Measurements from ENCODE around the gene ADAT1. TPM values are rescaled to one million over a fixed set of nuclear protein-coding genes. Genes with fewer than 3 reads are reported as not detected.

Gene ADAT1
- total and polyA plus RNA-seq, 2 of the 13 experiments (the other 11 are each of a cell fraction or from before 2014, with no cell fraction given): 18.4 to 40.8 TPM

DNA sequence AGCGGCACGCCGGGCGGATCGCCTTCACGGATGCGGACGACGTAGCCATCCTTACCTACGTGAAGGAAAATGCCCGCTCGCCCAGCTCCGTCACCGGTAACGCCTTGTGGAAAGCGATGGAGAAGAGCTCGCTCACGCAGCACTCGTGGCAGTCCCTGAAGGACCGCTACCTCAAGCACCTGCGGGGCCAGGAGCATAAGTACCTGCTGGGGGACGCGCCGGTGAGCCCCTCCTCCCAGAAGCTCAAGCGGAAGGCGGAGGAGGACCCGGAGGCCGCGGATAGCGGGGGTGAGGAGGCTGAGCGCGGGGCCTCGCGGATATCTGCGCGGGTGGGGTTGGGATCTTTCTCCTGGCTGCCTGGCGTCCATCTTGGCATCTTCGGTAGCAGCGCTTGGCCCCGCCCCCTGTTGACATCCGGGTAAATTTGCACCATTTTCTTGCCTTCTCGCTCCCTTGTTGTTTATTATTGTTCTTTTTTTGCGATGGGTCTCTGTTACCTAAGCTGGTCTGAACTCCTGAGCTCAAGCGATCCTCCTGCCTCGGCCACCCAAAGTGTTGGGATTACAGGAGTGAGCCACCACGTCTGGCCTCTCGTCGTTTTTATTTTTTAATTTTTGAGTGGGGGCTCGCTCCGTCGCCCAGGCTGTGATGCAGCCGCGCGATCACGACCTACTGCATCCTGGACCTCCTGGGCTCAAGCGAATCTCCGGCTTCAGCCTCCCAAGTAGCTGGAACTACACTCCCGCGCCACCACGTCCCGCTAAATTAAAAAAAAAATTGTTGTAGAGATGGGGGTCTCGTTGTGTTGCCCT, 25.4 kb upstream of the ADAT1 start (continued):
- TF ChIP-seq SRSF4 (IDR thresholded peaks at IDR 0.05; ENCODE audit: low read depth, low read length, poor library complexity, severe bottlenecking) (no peak), ZBTB20 (CRISPR knock-in tag; IDR thresholded peaks at IDR 0.05; ENCODE audit: borderline replicate concordance, low read depth) (no peak), CC2D1A (CRISPR knock-in tag; IDR thresholded peaks at IDR 0.05) (0 out of 2 replicates have a peak, but pooled peaks have one; percentile 30), PHF5A (CRISPR knock-in tag; IDR thresholded peaks at IDR 0.05; ENCODE audit: low read depth, unreplicated experiment) (no peak), HOXA3 (CRISPR knock-in tag; IDR thresholded peaks at IDR 0.05) (peak; percentile 57; the same call in 1 of the 2 replicates), POLR2AphosphoS5 (IDR thresholded peaks at IDR 0.05; ENCODE audit: low read depth, low read length) (peak; percentile 52), ZNF207 (IDR thresholded peaks at IDR 0.05; ENCODE audit: borderline replicate concordance) (no peak)
- TF ChIP-seq, protein P1, sequence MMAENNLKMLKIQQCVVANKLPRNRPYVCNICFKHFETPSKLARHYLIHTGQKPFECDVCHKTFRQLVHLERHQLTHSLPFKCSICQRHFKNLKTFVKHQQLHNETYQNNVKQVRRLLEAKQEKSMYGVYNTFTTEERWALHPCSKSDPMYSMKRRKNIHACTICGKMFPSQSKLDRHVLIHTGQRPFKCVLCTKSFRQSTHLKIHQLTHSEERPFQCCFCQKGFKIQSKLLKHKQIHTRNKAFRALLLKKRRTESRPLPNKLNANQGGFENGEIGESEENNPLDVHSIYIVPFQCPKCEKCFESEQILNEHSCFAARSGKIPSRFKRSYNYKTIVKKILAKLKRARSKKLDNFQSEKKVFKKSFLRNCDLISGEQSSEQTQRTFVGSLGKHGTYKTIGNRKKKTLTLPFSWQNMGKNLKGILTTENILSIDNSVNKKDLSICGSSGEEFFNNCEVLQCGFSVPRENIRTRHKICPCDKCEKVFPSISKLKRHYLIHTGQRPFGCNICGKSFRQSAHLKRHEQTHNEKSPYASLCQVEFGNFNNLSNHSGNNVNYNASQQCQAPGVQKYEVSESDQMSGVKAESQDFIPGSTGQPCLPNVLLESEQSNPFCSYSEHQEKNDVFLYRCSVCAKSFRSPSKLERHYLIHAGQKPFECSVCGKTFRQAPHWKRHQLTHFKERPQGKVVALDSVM (CRISPR knock-in tag; IDR thresholded peaks at IDR 0.05): peak; percentile 35
- TF ChIP-seq, protein P2, sequence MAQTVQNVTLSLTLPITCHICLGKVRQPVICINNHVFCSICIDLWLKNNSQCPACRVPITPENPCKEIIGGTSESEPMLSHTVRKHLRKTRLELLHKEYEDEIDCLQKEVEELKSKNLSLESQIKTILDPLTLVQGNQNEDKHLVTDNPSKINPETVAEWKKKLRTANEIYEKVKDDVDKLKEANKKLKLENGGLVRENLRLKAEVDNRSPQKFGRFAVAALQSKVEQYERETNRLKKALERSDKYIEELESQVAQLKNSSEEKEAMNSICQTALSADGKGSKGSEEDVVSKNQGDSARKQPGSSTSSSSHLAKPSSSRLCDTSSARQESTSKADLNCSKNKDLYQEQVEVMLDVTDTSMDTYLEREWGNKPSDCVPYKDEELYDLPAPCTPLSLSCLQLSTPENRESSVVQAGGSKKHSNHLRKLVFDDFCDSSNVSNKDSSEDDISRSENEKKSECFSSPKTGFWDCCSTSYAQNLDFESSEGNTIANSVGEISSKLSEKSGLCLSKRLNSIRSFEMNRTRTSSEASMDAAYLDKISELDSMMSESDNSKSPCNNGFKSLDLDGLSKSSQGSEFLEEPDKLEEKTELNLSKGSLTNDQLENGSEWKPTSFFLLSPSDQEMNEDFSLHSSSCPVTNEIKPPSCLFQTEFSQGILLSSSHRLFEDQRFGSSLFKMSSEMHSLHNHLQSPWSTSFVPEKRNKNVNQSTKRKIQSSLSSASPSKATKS (CRISPR knock-in tag; IDR thresholded peaks at IDR 0.05): no peak
- TF ChIP-seq, protein P3, sequence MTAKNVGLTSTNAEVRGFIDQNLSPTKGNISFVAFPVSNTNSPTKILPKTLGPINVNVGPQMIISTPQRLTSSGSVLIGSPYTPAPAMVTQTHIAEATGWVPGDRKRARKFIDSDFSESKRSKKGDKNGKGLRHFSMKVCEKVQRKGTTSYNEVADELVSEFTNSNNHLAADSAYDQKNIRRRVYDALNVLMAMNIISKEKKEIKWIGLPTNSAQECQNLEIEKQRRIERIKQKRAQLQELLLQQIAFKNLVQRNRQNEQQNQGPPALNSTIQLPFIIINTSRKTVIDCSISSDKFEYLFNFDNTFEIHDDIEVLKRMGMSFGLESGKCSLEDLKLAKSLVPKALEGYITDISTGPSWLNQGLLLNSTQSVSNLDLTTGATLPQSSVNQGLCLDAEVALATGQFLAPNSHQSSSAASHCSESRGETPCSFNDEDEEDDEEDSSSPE (CRISPR knock-in tag; IDR thresholded peaks at IDR 0.05): no peak
- TF ChIP-seq, protein P4, sequence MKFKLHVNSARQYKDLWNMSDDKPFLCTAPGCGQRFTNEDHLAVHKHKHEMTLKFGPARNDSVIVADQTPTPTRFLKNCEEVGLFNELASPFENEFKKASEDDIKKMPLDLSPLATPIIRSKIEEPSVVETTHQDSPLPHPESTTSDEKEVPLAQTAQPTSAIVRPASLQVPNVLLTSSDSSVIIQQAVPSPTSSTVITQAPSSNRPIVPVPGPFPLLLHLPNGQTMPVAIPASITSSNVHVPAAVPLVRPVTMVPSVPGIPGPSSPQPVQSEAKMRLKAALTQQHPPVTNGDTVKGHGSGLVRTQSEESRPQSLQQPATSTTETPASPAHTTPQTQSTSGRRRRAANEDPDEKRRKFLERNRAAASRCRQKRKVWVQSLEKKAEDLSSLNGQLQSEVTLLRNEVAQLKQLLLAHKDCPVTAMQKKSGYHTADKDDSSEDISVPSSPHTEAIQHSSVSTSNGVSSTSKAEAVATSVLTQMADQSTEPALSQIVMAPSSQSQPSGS (CRISPR knock-in tag; IDR thresholded peaks at IDR 0.05): no peak
- TF ChIP-seq, protein P5, sequence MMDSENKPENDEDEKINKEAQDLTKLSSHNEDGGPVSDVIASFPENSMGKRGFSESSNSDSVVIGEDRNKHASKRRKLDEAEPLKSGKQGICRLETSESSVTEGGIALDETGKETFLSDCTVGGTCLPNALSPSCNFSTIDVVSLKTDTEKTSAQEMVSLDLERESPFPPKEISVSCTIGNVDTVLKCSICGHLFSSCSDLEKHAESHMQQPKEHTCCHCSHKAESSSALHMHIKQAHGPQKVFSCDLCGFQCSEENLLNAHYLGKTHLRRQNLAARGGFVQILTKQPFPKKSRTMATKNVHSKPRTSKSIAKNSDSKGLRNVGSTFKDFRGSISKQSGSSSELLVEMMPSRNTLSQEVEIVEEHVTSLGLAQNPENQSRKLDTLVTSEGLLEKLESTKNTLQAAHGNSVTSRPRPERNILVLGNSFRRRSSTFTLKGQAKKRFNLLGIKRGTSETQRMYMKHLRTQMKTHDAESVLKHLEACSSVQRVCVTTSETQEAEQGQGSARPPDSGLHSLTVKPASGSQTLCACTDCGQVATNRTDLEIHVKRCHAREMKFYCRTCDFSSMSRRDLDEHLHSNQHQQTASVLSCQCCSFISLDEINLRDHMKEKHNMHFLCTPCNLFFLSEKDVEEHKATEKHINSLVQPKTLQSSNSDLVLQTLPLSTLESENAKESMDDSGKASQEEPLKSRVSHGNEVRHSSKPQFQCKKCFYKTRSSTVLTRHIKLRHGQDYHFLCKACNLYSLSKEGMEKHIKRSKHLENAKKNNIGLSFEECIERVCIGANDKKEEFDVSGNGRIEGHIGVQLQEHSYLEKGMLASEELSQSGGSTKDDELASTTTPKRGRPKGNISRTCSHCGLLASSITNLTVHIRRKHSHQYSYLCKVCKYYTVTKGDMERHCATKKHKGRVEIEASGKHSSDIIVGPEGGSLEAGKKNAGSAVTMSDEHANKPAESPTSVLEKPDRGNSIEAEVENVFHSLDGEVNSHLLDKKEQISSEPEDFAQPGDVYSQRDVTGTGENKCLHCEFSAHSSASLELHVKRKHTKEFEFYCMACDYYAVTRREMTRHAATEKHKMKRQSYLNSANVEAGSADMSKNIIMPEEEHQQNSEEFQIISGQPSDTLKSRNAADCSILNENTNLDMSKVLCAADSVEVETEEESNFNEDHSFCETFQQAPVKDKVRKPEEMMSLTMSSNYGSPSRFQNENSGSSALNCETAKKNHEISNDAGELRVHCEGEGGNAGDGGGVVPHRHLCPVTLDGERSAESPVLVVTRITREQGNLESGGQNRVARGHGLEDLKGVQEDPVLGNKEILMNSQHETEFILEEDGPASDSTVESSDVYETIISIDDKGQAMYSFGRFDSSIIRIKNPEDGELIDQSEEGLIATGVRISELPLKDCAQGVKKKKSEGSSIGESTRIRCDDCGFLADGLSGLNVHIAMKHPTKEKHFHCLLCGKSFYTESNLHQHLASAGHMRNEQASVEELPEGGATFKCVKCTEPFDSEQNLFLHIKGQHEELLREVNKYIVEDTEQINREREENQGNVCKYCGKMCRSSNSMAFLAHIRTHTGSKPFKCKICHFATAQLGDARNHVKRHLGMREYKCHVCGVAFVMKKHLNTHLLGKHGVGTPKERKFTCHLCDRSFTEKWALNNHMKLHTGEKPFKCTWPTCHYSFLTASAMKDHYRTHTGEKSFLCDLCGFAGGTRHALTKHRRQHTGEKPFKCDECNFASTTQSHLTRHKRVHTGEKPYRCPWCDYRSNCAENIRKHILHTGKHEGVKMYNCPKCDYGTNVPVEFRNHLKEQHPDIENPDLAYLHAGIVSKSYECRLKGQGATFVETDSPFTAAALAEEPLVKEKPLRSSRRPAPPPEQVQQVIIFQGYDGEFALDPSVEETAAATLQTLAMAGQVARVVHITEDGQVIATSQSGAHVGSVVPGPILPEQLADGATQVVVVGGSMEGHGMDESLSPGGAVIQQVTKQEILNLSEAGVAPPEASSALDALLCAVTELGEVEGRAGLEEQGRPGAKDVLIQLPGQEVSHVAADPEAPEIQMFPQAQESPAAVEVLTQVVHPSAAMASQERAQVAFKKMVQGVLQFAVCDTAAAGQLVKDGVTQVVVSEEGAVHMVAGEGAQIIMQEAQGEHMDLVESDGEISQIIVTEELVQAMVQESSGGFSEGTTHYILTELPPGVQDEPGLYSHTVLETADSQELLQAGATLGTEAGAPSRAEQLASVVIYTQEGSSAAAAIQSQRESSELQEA (CRISPR knock-in tag; IDR thresholded peaks at IDR 0.05; ENCODE audit: not compliant biosample characterization): no peak
